Lower leg skin (tissue), 3 donors: ENCODE measurements around the gene OMP.
"Not testable (repeated sequence)": the region's sequence is repeated elsewhere in the genome, so short reads cannot be mapped to it uniquely, and the experiment has no call there.

ENCODE experiments used
- CTCF ChIP-seq, 3 donors: fragments of 450-650 bp; IDR thresholded peaks; one replicate each; pipeline ENCODE4 v1.5.1; 2016; ENCODE audit warnings: antibody characterized with exemption in 3 of 3, mild to moderate bottlenecking in 3 of 3, moderate library complexity in 2 of 3
- POLR2A ChIP-seq, 2 donors: fragments of 450-650 bp; IDR thresholded peaks; one replicate each; pipeline ENCODE4 v1.6.1; 2016 to 2017; ENCODE audit warnings: antibody characterized with exemption in 2 of 2, mild to moderate bottlenecking in 1 of 2, moderate library complexity in 1 of 2

- TF ChIP-seq CTCF, POLR2A (IDR thresholded peaks at IDR 0.05): not testable (repeated sequence)
These were observed 5.5 kb upstream of the OMP start for GRCh38 chr11:77097180-77097579.
